ENCODE results near the gene IKBKE.
A peak's percentile ranks its signal among the peaks of the same experiment; 100 is the strongest.

The IKBKE gene

DNA sequence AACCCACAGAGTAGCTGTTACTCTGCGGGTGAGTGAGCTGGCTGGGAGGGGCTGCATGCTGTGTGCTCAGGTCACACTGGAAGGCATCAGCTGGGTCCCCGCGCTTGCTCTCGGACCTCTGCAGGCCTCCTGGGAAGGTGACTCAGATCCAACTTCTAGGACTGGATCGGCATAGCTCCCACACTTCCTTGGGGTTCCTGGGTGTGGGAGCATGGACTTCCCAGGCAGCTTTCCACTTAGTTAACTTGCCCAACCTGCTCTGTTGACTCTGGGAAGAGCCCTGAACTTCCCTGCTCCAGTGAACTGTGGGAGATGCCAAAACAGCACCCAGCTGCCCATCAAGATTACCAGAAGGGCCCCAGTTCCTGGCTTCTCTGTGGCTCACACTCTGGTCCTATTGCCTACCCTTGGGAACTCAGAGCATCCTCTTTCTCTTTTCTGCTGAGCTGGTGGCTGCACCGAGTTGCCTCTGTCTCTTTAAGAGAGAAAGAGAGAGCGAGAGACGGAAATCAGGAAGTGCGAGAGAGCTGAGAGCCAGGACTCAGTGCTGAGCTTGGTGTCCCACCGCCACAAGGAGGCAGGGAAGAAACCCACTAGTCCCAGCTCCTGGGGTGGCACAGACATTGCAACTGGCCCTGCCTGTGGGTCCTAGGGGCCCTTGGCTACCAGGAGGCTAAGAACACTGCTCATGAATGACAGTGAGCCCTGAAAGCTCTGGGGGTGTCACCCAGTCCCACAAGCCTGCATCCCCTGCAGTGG, at the start of gene IKBKE:
IKBKE (plus strand) TSS at position 544 of the 759 bp plus-strand sequence. CDS start 2,752 bp downstream, outside the sequence.
- peak in 1 of 2 experiments; percentile 30 for DNase-seq

DNA sequence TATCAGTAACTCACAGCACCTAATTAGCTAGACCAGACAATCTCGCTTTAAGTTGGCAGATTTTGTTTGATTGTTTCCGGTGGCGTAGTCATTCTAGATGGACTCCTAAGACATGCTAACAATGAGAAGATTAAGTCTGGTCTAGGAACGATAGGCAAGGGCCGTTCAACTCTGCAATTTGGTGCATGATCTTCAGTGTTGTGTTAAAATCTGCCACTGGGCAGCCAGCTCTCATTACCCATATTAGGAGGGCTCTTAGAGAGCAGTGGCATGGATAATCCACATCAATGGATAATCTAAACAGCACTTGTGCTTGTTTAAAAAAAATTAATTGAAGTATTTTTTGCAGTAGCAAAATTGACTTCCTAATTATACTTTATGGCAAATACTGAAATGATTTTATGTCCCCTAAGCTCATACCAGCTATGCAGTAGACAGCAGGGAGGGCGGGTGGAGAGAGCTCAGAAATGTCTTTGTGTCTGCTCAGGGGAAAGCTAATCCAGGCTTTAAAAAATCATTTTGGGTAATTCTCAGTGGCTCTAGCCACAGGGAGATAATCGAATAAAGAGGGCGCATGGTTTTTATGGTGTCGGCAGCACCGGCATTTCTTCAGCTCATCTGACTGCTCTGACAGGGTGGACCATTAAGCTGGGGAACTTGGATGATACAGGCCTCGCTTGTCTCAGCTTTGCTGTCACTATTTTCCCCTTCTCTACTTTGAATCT, 48.5 kb upstream of the IKBKE start:
- no peak for DNase-seq

DNA sequence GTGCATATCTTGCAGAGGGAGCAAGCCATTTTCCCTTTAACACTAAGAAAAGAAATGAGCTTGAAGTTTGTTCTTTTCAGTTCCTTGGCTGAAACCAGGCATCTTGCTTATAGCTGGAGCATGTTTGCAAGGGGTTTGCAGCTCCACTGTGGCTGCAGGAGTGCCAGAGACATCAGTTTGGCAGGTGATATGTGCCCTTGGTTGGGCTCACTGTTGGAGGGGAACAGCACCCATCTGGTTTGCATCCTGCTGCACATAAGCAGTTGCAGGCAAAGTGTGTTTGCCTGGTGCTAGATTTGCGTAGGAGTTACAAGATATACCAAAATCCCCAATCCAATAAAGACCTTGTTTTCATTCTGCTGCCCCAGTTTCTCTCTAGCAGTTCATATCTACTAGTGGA, 47.8 kb upstream of the IKBKE start:
- peak in 1 of 2 experiments; percentile 15 for DNase-seq

DNA sequence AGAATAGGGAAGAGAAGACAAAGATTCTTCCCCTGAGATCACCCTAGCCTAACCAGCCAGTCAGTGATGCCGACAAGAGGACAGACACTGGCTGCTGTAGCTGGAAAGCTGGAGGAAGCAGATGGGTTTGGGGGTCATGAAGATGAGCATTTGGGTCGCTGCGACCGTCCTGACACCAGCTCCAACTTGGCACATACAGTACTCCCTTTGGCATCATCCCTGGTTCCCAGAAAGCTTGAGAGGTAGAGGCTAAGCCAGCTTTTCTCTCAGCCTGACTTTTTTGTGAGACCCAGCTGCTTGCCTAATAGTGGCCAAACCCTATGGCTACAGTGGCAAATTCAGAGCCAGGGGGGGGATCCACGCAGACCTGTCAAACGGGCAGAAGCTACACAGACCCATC, 43.0 kb upstream of the IKBKE start:
- DNase-seq: peak; percentile 89 to 98

DNA sequence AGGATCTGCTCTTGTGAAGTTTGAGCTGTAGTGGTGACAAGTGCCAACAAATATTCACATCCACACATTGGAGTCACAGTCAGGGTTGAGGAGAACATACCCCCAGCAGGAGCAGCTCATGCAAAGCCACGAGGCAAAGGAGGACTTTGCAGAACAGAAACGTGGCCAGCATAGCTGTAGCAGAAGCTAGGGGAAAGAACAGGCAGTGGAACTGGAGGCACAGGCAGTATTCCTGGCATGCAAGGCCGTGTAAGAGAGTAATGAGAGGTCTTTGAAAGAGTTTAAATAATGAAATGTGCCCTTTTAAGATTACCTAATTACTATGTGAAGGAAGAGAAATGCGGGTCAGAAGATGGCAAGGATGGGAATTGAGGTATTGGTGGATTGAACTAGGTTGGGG, 40.9 kb upstream of the IKBKE start:
- no peak for DNase-seq

DNA sequence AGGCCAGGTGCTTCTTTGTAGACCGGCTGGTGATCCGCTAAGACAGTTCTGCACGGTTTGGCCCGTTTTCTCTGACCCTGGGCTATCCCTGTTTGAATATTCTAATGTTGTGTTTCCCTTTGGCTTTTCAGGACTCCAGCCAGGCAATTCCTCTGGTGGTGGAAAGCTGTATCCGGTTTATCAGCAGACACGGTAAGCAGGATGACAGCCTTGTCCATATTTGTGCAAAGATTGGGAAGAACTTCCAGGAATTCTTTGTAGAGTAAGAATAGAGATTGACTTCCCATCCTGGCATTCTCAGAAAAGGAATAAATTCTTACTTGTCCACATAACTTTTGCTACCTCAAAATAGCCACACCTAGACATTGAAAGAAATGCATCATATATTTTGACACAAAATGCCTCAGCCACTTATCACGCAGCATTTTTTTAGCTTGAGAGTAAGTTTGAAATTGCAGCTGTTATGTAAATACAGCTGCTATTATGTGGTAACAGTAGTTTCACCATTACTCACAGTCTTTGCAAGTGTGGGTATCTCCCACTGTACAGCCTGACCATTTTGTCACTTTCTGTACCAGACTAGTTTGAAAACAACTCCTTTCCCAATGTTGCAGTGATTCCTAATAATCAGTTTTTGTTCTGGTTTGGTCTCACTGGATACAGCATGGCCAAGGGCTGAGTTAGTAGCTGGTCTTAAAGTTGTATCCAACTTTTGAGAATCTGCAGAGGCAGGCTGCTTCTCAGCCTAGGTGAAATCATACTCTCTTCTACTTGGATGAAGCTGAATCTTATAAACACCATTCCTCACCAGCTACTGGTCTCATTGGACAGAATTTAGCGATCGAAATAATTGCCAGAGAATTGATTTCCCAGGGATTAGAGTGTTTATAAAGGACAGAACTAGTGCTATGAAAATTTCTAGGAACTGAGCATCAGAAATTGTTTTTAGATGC, 40.0 kb upstream of the IKBKE start:
- DNase-seq: no peak

DNA sequence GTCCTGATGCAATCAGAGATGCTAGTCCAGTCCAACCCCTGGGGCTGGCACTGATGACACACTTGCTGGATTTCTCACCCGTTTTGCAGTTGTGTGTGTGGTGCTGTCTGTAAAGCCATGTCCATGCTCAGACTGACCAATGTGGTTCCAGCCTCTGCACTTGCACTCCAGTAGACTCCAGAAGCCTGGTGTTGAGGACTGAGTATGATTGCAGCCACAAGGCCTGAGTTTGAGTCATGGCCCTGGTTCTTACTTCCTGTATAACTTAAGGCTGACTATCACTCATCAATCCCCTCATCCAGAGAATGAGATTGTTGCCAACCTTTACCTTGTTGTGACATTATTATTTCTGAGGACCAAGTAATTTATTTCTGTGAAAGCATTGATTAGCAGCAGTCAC, 34.8 kb upstream of the IKBKE start:
- no peak for DNase-seq

DNA sequence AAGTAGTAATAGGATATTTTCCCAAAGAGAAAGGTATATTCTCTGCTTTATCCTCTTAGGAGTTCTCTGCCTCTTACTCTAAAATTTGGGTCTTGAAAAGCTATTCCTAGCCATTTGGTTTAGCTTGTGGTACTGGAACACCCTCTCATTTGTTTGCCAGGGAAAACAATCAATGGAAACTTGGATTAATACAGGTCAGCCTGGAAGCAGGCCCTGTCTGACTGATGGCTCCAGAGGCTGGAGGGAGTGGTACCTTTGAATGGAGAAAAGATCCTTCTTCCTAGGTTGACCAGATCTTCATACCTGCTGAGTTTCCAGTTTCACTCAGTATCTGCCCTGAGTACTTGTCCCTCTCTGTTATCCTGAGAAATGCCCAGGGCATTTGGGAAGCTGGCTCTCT, 31.7 kb upstream of the IKBKE start:
- no peak for DNase-seq

DNA sequence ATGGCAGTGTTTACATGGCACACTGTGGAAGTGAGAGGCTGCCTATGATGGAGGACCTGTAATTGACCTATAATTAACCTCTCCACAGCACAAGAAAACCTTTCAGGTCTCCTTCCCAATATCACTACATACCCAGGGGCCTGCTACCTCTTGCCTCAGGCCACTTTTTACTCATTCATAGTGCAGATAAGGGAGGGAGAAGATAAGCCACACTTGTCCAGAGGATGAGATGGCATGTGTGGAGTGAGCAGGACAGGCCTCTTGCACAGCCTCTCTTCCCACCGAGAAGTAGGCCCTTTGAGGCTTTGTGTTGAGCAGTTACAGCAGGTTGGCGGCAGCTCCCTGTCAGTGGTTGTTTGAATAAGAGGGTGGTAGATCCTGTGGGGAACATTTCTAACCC, 31.1 kb upstream of the IKBKE start:
- DNase-seq: no peak

DNA sequence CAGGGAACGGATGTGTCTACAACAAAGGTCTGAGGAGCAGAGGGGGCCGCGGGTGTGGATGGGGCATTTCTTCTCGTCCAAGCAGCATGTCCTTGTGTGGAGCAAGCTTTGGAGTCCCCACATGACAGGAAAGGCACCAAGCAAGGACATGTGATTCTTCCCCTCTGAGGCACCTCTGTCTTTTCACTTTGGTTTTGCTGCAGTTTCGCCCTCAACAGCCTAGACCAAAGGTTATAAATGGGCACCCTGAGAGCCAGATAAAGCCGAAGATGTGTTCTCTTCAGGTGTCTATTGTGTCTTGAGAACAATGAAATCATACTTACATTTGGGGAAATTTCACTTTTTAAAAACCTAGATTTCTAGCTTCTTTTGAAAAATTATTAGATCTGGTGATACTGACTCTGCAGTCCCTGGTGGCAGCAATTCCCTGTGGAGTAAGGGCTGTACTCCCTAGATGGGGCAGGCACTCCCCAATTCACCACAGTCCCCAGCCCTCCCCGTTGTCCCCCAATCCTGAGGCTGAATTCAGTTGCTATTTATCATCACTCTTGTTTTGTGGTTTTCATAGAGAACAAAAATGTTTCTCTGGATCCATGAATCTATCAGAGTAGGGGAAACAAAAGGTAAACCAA, 28.8 kb upstream of the IKBKE start:
- DNase-seq: no peak

DNA sequence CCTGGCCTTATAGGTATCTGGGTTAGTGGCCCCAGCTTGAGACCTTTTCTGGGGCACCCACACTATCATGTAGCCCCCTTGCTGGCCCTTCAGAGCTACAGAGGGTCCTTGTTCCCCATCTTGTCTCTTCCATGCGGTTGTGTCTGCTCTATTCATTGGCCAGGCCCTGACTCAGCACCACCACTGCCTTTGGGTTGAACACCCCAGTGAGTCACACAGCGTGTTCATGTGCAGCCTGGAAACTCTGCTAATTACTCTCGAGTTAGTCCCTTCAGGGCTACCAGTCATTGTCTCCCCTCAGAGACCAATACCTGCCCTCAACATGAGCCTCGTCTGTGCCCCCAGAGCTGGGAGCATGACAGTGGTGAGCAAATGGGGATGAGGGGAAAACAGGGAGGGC, 28.2 kb upstream of the IKBKE start:
- DNase-seq: no peak

DNA sequence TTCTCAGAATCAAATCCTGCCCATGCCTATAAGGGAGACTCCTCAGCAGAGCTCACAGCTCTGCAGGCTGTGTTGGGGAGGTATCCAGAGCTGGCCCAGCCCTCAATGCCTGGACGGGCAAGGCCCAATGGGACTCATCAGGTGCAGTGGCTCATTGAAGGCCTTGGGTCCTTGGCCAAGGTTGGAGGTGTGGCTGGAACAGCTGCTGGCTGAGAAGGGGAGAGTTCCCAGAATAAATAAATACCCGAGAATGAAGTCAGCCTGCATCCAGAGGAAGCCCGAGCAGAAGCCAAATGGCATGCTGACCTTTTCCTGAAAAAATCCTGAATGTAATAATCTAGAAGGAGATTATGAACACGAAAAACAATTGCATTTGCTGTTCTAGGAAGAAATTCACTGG, 25.2 kb upstream of the IKBKE start:
- peak in 1 of 2 experiments; percentile 73 for DNase-seq

DNA sequence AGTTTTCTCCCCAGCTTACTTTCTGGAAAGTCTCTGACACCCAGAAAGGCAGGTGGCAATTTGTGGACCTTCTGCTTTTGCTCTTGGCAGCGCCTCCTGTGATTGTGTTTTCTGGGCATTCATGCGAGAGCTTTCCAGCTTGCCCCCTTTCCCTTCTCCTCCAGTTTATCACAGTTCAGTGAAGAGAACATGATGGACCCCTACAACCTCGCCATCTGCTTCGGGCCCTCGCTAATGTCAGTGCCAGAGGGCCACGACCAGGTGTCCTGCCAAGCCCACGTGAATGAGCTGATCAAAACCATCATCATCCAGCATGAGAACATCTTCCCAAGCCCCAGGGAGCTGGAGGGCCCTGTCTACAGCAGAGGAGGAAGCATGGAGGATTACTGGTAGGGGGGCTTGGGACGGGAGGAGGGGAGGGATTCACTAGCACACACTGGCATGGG, 24.3 kb upstream of the IKBKE start:
- peak; percentile 56 to 95 for DNase-seq

DNA sequence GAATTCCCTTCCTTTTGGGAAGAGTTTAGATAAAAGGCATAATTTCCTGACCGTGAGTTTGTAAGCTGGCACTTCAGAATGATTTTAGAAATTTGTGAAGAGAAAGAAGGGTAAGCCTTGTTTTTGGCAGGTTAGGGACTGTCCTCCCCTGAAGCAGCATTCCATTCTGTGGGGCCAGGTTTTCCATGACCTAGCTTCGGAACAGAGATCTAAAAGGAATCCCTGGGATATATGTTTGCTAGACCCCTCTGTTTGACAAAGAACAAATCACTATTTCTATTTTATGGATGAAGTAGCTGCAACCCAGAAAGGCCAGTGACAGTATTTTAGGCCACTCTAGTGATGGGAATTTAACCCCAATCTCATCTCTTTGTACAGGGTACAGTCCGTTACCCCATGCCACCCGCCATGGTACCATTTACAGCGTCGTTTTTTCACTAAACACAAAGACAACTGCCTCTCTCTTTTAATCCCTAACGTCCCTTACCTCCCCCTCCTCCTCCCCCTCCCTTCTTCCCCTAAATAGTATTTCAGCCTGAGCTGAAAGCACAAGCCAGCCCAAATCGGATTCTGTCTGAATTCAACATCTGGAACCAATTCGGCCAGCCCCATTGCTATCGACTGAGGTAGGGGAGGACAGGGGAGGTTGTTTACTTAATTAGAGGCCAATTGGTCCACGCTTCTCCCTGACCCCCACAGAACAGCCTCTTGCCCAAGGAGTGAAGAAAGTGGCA, 23.4 kb upstream of the IKBKE start:
- DNase-seq: no peak

DNA sequence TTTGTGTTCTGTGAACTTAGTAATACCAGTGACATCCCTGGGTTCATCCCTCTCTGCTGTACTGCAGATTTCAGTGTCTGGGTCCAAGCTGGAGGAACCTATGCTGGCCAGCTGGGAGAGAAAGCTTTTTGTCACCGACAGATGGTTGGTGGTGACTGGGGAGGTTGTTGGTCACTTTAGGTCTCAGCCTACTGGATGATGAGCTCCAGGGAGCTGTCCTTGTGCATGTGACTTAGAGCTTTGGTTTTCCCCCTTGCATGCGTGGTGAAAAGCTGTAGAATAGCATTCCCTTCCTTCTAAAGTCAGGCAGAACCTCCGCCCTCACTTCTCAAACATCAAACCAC, 22.9 kb upstream of the IKBKE start:
- DNase-seq: no peak

DNA sequence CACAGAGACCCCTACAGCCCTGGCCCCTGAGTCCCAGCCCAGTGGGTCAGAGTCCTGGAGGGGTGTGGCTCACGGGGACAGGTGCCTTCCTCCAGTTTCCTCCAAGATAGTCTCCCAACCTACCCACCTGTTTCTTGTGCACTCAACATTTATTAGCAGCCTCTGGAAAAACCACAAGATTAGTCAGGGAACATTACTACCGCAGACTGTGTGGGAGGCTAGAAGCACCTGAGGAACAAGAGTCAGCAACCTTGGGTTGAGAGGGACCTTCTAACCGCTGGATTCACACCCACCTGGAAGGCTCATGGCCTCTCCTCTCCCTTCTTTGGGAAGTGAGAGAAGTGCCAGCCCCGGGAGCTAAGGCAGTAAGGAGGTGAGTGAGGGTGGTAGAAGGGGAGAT, 22.5 kb upstream of the IKBKE start:
- no peak for DNase-seq

DNA sequence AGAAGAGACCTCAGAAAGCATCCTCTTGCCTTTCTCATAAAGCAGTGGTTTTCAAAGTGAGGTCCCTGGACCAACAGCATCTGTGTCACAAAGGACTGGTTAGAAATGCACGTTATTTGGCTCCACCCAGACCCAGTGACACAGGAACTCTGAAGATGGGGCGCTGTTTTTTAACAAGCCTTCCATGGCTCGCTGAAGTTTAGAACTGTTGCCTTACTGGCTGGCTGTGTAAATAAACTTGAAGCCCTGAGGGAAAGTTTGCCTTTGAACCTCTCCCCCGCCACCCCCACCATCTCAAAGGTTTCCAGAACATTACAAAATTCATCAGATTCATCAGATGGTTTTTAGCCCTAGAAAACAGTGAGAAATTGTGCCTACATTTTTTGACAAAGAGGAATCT, 21.8 kb upstream of the IKBKE start:
- DNase-seq: no peak

DNA sequence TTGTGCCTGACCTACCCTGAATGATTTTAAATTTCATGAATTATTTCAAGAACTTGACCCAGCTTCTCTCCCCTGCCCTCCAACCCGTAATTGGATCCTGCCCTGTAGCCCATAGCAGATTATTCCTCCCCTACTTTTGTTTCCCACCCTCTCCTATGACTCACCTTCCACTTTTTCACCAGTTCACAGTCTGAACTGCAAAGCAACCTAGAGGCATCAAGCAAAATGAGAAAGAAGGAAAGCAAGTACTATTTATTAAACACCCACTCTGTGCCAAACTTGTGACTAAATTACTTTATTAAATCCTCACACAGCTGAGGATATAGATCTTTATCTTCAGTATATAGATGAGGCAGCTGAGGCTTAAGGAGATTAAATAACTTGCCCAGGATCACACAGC, 20.7 kb upstream of the IKBKE start:
- no peak for DNase-seq

DNA sequence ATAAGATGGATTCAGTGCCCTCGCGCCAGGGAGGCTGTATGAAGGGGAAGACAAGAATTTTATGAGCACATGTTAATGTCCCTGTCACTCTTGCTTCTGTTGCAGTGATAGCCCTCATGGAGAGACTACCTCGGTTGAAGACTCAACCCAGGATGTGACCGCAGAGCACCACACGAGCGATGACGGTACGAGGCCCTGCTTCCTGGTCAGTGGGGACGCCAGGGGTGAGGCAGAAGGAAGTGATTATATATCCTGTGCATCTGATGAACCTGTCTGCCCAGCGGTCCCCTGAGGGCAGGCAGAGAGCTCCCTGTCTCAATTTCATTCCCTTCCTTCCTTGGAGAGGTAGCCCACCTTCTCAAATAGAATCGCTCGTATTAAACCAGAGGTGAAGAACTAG, 20.0 kb upstream of the IKBKE start:
- no peak for DNase-seq

DNA sequence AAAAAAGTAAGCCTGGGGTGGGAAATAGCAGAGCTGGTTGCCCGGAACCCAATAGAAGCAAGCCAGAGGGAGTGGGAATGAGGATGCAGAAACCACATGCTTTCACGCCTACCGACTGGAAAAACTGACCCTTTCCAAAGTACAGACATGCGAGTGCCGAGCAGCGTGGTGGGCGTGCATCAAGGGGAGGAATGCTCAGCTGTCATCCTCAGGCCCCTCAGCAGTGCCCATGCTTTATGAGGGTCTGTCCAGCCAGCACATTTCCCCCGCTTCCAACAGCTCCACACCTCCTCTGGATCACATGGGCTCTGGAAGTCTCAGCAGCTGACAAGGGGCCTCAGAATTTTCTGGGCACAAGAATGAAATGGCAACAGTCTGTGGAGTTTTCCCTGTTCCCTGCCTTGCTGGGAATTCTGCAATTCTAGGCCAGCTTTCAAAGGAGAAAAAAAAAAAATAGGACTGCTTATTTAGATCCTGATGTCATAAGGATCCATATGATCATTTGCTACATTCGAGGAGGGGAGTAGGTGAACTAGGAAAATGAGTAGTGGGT, 19.1 kb upstream of the IKBKE start:
- DNase-seq: no peak

DNA sequence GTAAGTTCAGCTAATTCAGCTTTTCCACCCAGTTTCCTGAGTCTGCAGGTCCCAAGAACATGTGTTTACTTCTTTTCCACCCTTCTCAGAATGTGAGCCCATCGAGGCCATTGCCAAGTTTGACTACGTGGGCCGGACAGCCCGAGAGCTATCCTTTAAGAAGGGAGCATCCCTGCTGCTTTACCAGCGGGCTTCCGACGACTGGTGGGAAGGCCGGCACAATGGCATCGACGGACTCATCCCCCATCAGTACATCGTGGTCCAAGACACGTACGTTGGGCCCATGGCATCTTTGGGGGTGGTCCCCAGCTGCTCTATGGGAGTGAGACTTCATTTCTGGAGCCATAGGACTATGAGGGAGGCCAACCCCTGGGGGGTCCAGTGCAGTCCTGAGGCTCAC, 17.2 kb upstream of the IKBKE start:
- DNase-seq: no peak

DNA sequence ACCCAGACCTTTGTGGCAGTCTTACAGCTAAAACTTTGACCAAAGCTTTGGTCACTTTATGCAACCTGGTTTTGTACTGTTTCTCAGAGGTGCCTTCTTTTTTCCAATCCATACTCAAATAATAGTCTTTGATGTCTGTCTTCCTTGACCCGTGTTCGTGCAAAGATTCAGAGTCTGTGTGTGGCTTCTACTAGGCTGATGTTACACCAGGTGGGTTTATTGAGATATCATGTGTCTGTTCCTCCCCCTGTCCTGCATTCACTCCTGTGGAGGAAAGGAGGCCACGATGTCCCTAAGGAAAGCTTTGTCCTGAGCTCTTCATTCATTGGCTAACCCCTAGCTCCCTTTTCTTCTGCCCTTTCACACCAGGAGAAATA, 15.0 kb upstream of the IKBKE start:
- DNase-seq: no peak
